Measurements from ENCODE around the gene IQGAP1. TPM values are rescaled to one million over a fixed set of nuclear protein-coding genes. Genes with fewer than 3 reads are reported as not detected.
"Not testable (repeated sequence)": the region's sequence is repeated elsewhere in the genome, so short reads cannot be mapped to it uniquely, and the experiment has no call there.

IQGAP1 gene
- total and polyA plus RNA-seq, 5 donors, result 30.0 to 57.9 (median 53.6) TPM

DNA sequence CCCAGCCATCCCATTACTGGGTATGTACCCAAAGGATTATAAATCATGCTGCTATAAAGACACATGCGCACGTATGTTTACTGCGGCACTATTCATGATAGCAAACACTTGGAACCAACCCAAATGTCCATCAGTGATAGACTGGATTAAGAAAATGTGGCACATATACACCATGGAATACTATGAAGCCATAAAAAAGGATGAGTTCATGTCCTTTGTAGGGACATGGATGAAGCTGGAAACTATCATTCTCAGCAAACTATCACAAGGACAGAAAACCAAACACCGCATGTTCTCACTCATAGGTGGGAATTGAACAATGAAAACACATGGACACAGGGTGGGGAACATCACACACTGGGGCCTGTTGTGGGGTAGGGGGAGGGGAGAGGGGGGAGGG, 22.3 kb downstream of the IQGAP1 start:
- DNase-seq; intact Hi-C loops (cut with DNase I); ATAC-seq; H3K4me3 ChIP-seq (ENCODE audit: low read length); H3K27me3 ChIP-seq (ENCODE audit: control insufficient read depth, insufficient read depth); H3K27ac ChIP-seq (ENCODE audit: low read length); H3K9me3 ChIP-seq (ENCODE audit: control insufficient read depth, low read length): not testable (repeated sequence)
- peaks cover 17% of the 10 kb centered on the region for H3K4me1 ChIP-seq (ENCODE audit: control insufficient read depth, insufficient read depth, low read length)
- 99% methylated on average over 4 of the region's 4 CpGs for WGBS

DNA sequence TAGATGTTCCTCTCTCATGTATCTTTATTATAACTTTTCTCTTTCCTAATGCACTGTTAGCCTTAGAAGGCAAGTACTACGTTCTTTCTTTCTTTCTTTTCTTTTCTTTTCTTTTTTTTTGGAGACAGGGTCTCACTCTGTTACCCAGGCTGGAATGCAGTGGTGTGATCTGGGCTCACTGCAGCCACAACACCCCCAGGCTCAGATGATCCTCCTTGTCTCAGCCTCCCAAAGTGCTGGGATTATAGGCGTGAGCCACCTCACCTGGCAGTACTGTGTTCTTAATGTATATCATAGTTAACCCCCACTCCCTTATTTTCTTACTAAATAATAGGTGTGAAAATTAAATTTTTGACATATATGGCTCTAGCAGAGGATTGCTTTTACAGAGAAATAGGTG, 23.1 kb downstream of the IQGAP1 start:
- DNase-seq, result no peak
- Histone ChIP-seq H3K9me3 (ENCODE audit: control insufficient read depth, low read length) (no peaks in the 10 kb centered on the region), H3K4me3 (ENCODE audit: low read length) (no peak overlapping the region), H3K27ac (ENCODE audit: low read length) (no peak overlapping the region), H3K4me1 (ENCODE audit: control insufficient read depth, insufficient read depth, low read length) (peaks cover 17% of the 10 kb centered on the region), H3K27me3 (ENCODE audit: control insufficient read depth, insufficient read depth) (no peaks in the 10 kb centered on the region)
- intact Hi-C loops (cut with DNase I), result no loop called here
- ATAC-seq, result no peak
- WGBS, result 93% methylated on average over 2 of the region's 2 CpGs

DNA sequence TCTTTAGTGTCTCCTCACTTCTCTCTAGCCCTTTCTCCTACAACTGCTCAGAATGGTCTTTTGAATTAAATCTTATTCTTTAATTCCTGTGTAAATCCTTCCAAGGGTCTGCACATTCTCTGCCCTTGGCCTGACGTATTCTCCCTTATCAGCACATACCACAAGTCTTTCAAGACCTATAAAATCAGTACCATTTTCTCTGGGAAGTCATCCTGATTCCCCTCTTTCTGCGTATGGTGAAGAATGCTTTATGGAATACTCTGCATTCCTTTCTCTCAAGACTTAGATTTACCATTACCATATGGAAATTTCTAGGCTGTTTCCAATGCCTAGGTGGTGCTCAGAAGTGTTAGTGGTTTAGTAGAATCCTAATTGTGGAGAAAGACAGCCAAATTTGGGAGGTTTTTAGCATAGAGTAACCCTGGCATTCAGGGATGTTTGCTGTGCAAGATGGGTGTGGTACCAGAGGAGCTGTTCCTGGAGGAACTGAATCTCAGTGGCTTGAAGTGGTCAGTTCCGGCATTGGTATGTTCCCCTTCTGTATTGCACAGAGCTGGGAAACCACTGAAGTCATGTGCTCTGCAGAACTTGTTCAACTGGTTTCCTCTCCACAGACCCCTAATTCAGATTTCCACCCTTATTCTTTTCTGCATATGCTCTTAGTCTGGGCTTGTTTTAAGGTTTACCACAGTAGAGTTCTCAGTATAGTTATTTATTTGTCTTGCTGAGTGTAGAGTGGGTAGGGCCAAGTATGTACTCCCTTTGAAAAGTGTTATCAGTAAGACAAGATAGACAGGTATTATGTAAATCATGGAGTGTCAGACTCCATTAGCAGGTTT, 24.5 kb downstream of the IQGAP1 start:
- WGBS, result 46% methylated on average over 3 of the region's 3 CpGs
- DNase-seq (no peak), ATAC-seq (peak; percentile 92 to 93)
- Histone ChIP-seq H3K27me3 (ENCODE audit: control insufficient read depth, insufficient read depth) (no peaks in the 10 kb centered on the region), H3K27ac (ENCODE audit: low read length) (no peak overlapping the region), H3K9me3 (ENCODE audit: control insufficient read depth, low read length) (no peaks in the 10 kb centered on the region), H3K4me3 (ENCODE audit: low read length) (no peak overlapping the region), H3K4me1 (ENCODE audit: control insufficient read depth, insufficient read depth, low read length) (peaks cover 15% of the 10 kb centered on the region)
- intact Hi-C loops (cut with DNase I), result no loop called here

DNA sequence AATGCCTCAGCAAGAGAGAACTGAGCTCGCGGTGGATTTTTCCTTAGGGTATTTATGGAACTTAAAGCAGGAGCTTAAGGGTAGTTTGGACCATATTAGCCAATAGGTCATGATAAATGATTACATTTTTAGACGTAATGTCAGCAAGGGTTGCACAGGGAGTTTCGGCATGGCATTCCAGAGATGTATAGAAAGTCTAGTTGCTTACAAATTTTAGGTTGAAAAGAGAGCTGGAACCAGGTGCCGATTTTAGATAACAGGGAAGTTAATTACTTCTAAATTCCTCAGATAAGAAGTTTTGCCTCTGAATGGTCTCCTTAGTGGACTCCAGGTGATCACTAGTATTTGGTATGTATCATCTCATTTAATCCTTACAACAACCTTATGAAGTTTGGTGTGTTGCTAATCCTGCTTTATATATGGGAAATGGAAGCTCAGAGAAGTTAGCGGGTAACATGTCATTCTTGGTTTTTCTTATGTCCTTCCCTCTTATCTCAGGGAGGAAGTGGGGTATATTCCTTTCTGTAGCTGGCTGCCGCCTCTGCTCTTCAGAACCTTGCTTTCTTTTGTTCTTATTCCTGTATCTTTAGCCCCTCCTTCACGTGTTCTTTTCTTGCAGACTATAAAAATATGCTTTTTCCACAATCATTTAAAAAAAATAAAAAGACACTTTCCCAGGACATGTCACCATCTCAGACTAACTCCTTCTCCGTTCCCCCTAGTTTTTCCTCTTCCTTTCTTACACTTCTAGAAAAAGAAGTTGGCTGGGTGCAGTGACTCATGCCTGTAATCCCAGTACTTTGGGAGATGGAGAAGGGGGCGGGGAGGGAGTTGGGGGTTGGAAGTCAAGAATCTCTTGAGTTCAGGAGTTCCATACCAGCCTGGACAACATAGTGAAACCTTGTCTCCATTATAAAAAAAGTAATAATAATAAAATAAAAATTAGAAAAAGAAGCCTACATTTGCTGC, 25.7 kb downstream of the IQGAP1 start:
- H3K4me1 ChIP-seq (ENCODE audit: control insufficient read depth, insufficient read depth, low read length), result peaks cover 15% of the 10 kb centered on the region
- intact Hi-C loops (cut with DNase I), result no loop called here
- no peak overlapping the region for H3K27ac ChIP-seq (ENCODE audit: low read length)
- DNase-seq, result no peak
- peak; percentile 18 to 61 for ATAC-seq
- no peaks in the 10 kb centered on the region for H3K9me3 ChIP-seq (ENCODE audit: control insufficient read depth, low read length)
- no peak overlapping the region for H3K4me3 ChIP-seq (ENCODE audit: low read length)
- 55% methylated on average over 10 of the region's 10 CpGs for WGBS
- H3K27me3 ChIP-seq (ENCODE audit: control insufficient read depth, insufficient read depth), result no peaks in the 10 kb centered on the region

DNA sequence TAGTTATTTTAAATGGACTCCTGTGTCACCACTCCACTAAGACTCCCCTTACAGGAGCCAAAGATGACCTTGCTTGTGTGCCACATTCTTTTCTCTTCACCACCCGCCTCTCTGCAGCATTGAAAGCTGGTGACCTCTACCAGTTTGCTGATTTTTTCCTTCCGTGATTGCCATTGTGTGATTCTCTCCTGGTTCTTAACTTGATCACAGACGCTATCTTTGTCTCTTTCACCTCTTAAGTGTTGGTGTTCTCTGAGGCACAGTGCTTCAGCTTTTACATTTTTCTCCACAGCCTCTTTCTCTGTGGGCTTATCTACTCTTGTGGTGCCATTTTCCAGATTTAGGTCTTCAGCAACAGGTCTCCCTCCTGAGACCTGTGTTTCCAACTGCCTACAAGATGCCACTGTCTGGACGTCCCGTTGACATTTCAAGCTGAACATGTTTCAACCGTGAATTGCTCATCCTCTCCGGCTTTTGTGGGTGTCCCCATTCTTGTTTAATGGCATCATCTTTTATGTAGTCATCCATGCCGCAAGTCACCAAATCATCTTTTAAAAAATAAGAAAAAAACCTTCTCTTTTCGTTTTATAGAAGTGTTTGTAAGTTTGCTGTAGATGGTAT, 26.5 kb downstream of the IQGAP1 start:
- ATAC-seq (no peak), DNase-seq (no peak)
- no peaks in the 10 kb centered on the region for H3K9me3 ChIP-seq (ENCODE audit: control insufficient read depth, low read length)
- intact Hi-C loops (cut with DNase I), result no loop called here
- no peak overlapping the region for H3K27ac ChIP-seq (ENCODE audit: low read length)
- peaks cover 15% of the 10 kb centered on the region for H3K4me1 ChIP-seq (ENCODE audit: control insufficient read depth, insufficient read depth, low read length)
- no peak overlapping the region for H3K4me3 ChIP-seq (ENCODE audit: low read length)
- 56% methylated on average over 9 of the region's 9 CpGs for WGBS
- no peaks in the 10 kb centered on the region for H3K27me3 ChIP-seq (ENCODE audit: control insufficient read depth, insufficient read depth)

DNA sequence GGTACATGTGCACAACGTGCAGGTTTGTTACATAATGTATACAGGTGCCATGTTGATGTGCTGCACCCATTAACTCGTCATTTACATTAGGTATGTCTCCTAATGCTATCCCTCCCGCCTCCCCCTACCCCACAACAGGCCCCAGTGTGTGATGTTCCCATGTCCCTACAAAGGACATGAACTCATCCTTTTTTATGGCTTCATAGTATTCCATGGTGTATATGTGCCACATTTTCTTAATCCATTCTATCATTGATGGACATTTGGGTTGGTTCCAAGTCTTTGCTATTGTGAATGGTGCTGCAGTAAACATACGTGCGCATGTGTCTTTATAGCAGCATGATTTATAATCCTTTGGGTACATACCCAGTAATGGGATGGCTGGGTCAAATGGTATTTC, 28.0 kb downstream of the IQGAP1 start:
- intact Hi-C loops (cut with DNase I); H3K9me3 ChIP-seq (ENCODE audit: control insufficient read depth, low read length): not testable (repeated sequence)
- 97% methylated on average over 5 of the region's 5 CpGs for WGBS

DNA sequence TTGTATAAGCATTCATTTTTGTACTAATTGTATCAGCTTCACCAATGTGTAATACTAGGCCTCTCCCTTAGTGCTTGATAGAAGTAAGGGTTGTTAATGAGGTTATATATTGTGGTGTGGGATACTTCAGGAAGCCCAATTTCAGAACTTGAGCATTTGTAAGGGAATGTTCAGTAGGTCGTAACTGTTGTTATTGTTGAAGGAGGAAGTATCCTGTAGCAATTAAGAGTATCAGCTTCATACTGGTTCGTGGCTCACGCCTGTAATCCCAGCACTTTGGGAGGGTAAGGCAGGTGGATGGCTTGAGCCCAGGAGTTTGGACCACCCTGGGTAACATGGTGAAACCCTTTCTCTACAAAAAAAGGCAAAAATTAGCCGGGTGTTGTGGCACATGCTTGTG, 30.6 kb downstream of the IQGAP1 start:
- Histone ChIP-seq H3K27me3 (ENCODE audit: control insufficient read depth, insufficient read depth) (no peaks in the 10 kb centered on the region), H3K27ac (ENCODE audit: low read length) (no peak overlapping the region), H3K4me1 (ENCODE audit: control insufficient read depth, insufficient read depth, low read length) (peaks cover 18% of the 10 kb centered on the region), H3K9me3 (ENCODE audit: control insufficient read depth, low read length) (no peaks in the 10 kb centered on the region), H3K4me3 (ENCODE audit: low read length) (no peak overlapping the region)
- intact Hi-C loops (cut with DNase I), result no loop called here
- DNase-seq (no peak), ATAC-seq (no peak)
- WGBS, result 67% methylated on average over 4 of the region's 4 CpGs

More for the DNA sequence above, 28.0 kb downstream of the IQGAP1 start:
- DNase-seq; H3K27me3 ChIP-seq (ENCODE audit: control insufficient read depth, insufficient read depth); ATAC-seq; H3K4me3 ChIP-seq (ENCODE audit: low read length); H3K27ac ChIP-seq (ENCODE audit: low read length): not testable (repeated sequence)
- peaks cover 19% of the 10 kb centered on the region for H3K4me1 ChIP-seq (ENCODE audit: control insufficient read depth, insufficient read depth, low read length)

DNA sequence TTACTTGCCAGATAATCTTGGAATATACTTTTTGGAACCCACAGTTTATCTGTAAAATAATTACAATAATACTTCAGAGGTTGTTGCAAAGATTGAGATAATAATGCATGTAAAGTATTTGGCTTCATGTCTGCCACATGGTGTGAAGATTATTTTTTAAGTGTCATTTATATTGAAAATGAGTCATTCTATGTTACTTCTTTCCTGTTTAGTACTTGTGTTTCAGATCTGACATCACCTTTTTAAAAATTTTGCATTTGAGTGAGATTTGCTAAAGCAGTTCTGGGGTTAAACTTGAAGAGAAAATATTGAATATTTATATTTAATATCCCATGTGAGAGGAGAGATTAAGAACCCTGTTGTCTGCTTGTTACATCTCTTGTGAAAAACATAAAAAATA, 31.2 kb downstream of the IQGAP1 start:
- intact Hi-C loops (cut with DNase I), result no loop called here
- Histone ChIP-seq H3K9me3 (ENCODE audit: control insufficient read depth, low read length) (no peaks in the 10 kb centered on the region), H3K27ac (ENCODE audit: low read length) (no peak overlapping the region), H3K27me3 (ENCODE audit: control insufficient read depth, insufficient read depth) (no peaks in the 10 kb centered on the region), H3K4me1 (ENCODE audit: control insufficient read depth, insufficient read depth, low read length) (peaks cover 18% of the 10 kb centered on the region), H3K4me3 (ENCODE audit: low read length) (no peak overlapping the region)
- DNase-seq (no peak), ATAC-seq (no peak)

DNA sequence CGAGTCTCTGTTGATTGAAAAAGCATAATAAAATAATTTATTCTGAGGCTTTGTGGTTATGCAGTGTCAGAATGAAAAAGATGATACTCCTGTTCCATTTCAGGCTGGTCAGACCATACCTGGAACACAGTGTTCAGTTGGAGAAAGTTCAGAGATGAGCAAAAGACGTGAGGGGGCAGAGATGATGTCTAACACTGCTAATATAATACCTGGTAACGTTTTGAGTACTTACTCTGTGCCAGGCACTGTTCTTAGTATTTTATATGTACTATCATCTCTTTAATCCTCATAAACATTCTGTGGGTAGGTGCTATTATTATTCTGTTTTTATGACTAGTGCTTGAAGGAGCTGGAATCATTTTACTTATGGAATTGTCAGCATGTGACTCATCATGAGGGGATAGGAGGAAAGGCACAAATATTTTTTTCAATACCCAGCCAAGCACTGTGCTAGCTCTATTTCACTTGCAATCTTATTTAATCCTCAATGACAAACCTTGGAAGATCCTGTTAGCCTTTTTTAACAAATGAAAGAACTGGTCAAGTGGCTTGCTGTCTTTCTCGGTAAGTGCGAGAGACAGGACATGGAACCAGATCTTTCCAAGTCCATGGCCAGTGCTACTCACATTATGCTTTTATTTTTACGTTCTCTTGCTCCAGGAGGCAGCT, 31.8 kb downstream of the IQGAP1 start:
- ATAC-seq (peak; percentile 38 to 46), DNase-seq (no peak)
- WGBS, result 45% methylated on average over 6 of the region's 6 CpGs
- Histone ChIP-seq H3K27ac (ENCODE audit: low read length) (no peak overlapping the region), H3K27me3 (ENCODE audit: control insufficient read depth, insufficient read depth) (no peaks in the 10 kb centered on the region), H3K9me3 (ENCODE audit: control insufficient read depth, low read length) (no peaks in the 10 kb centered on the region), H3K4me3 (ENCODE audit: low read length) (no peak overlapping the region), H3K4me1 (ENCODE audit: control insufficient read depth, insufficient read depth, low read length) (peaks cover 13% of the 10 kb centered on the region)
- intact Hi-C loops (cut with DNase I), result no loop called here

DNA sequence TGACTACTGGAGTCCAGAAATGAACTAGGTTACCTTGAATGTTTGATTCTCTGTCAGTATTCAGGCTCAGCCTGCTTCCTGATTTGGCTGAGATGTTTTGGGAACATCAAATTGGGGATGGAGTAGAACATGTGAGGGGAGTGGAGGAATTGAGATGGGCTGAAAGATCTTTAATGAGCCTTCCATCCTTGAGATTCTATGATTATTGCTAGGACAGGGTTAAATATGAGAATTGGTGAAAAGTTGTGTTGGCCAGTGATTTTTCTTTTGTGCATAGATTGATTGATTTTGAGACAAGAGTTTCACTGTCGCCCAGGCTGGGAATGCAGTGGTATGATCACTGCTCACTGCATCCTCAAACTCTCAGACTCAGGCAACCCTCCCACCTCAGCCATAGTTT, 32.4 kb downstream of the IQGAP1 start:
- WGBS, result 90% methylated on average over 1 of the region's 1 CpG
- Histone ChIP-seq H3K4me1 (ENCODE audit: control insufficient read depth, insufficient read depth, low read length) (peaks cover 13% of the 10 kb centered on the region), H3K27ac (ENCODE audit: low read length) (peak overlapping the region; percentile 36), H3K4me3 (ENCODE audit: low read length) (no peak overlapping the region), H3K9me3 (ENCODE audit: control insufficient read depth, low read length) (no peaks in the 10 kb centered on the region), H3K27me3 (ENCODE audit: control insufficient read depth, insufficient read depth) (no peaks in the 10 kb centered on the region)
- intact Hi-C loops (cut with DNase I), result no loop called here
- no peak for DNase-seq
- no peak for ATAC-seq
